Bone marrow (tissue), 2 donors: ENCODE measurements around the gene DGCR2.
"Not testable (repeated sequence)": the region's sequence is repeated elsewhere in the genome, so short reads cannot be mapped to it uniquely, and the experiment has no call there.

ENCODE experiments used
- DNase-seq, 2 donors: peaks; one replicate each; lab custom pipeline; 2025; lab: John Stamatoyannopoulos, UW

DGCR2 gene

GRCh38 chr22:19030226-19030888 is 91.9 kb downstream of the DGCR2 start:
- DNase-seq, result not testable (repeated sequence)

GRCh38 chr22:19029113-19030103 is 92.8 kb downstream of the DGCR2 start:
- not testable (repeated sequence) for DNase-seq

GRCh38 chr22:19028060-19028455 is 94.2 kb downstream of the DGCR2 start:
- DNase-seq, result not testable (repeated sequence)

- DNase-seq, result not testable (repeated sequence)
Measured at GRCh38 chr22:19027371-19028059, 94.7 kb downstream of the DGCR2 start.

- DNase-seq, result not testable (repeated sequence)
Measured at GRCh38 chr22:19026080-19026479, 96.1 kb downstream of the DGCR2 start.

- not testable (repeated sequence) for DNase-seq
Measured at GRCh38 chr22:19024956-19025489, 97.2 kb downstream of the DGCR2 start.

- DNase-seq, result not testable (repeated sequence)
Measured at GRCh38 chr22:19023931-19024330, 98.3 kb downstream of the DGCR2 start.

- DNase-seq, result no peak
Measured at GRCh38 chr22:19022755-19023154, 99.5 kb downstream of the DGCR2 start.

GRCh38 chr22:19019679-19020032 is 102.6 kb downstream of the DGCR2 start:
- DNase-seq, result no peak

- DNase-seq, result no peak
Measured at GRCh38 chr22:19019029-19019678, 103.1 kb downstream of the DGCR2 start.

- no peak for DNase-seq
Measured at GRCh38 chr22:19018256-19018655, 104.0 kb downstream of the DGCR2 start.

- no peak for DNase-seq
Measured at GRCh38 chr22:19016081-19016766, 106.0 kb downstream of the DGCR2 start.

- DNase-seq, result no peak
Measured at GRCh38 chr22:19014886-19015285, 107.3 kb downstream of the DGCR2 start.

GRCh38 chr22:19013881-19014598 is 108.2 kb downstream of the DGCR2 start:
- DNase-seq, result not testable (repeated sequence)

GRCh38 chr22:19013411-19013810 is 108.8 kb downstream of the DGCR2 start:
- DNase-seq, result not testable (repeated sequence)

GRCh38 chr22:19012308-19012986 is 109.8 kb downstream of the DGCR2 start:
- DNase-seq, result no peak

- DNase-seq, result not testable (repeated sequence)
Measured at GRCh38 chr22:19011611-19012010, 110.6 kb downstream of the DGCR2 start.

GRCh38 chr22:19011075-19011474 is 111.1 kb downstream of the DGCR2 start:
- DNase-seq, result no peak

- no peak for DNase-seq
Measured at GRCh38 chr22:19005905-19006304, 116.3 kb downstream of the DGCR2 start.

- DNase-seq, result no peak
Measured at GRCh38 chr22:19004471-19004870, 117.7 kb downstream of the DGCR2 start.
